GM20000 (cell line): Measurements from ENCODE around the gene IPO8.

Experiments used
- DNase-seq: peaks from one replicate; pipeline ENCODE4 v3.0.0; 2012; ENCODE audit warnings: low spot score
- CTCF ChIP-seq: IDR thresholded peaks from 2 replicates; pipeline ENCODE4 v1.5.1; 2012; ENCODE audit warnings: mild to moderate bottlenecking, control low read depth; ENCODE audit errors: extremely low read depth, missing control alignments

IPO8 gene

GRCh38 chr12:30640392-30640791, 55.3 kb downstream of the IPO8 start:
- no peak for TF ChIP-seq CTCF
- no peak for DNase-seq

GRCh38 chr12:30635385-30635784, 60.3 kb downstream of the IPO8 start:
- no peak for DNase-seq
- no peak for TF ChIP-seq CTCF

GRCh38 chr12:30631740-30632139, 63.9 kb downstream of the IPO8 start:
- no peak for DNase-seq

GRCh38 chr12:30630979-30631285, 64.7 kb downstream of the IPO8 start:
- DNase-seq, result no peak
- TF ChIP-seq CTCF, result no peak

More at GRCh38 chr12:30631740-30632139, 63.9 kb downstream of the IPO8 start:
- no peak for TF ChIP-seq CTCF

GRCh38 chr12:30630076-30630978, 65.3 kb downstream of the IPO8 start:
- no peak for DNase-seq
- no peak for TF ChIP-seq CTCF

GRCh38 chr12:30626847-30627246, 68.8 kb downstream of the IPO8 start:
- no peak for TF ChIP-seq CTCF
- no peak for DNase-seq

- no peak for TF ChIP-seq CTCF
- DNase-seq, result no peak
Measured at GRCh38 chr12:30624009-30624408, 71.7 kb downstream of the IPO8 start.
